ENCODE results near the gene SYT17.
A peak's percentile ranks its signal among the peaks of the same experiment; 100 is the strongest.
"Not testable (repeated sequence)": the region's sequence is repeated elsewhere in the genome, so short reads cannot be mapped to it uniquely, and the experiment has no call there.

SYT17 gene

GRCh38 chr16:19174478-19174877 is 6.4 kb downstream of the SYT17 start:
- DNase-seq, result no peak

DNA sequence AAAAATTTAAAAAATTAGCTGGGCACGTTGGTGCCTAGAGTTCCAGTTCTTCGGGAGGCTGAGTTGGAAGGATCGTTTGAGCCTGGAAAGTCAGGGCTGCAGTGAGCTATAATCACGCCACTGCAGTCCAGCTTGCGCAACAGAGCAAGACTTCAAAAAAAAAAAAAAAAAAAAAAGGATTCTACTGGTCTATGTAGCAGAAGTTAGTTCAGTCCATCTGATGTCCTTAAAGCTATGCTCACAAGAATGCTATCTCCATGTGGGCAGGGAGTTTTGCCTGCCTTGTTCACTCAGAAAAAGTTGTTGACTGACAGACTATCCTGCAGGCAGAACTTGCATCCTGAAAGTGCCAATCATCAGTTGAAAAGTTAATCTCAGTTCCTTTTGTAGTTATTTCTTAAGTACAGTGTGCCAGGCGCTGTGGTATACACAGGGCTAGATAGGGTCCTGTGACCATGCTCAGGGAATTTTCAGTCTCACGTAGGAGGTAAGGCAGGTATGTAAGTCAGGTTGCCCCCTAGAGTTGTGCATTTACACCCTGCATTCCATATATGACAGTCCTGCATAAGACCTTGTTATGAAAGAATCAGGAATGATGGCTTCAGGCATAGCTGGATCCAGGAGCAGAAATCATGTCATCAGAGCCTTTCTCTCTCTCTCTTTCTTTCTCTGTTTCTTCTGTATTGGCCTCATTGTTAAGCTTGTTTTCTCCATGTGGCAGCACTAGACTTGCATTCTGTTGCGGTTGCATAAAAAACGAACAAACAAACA is 7.6 kb downstream of the SYT17 start:
- DNase-seq, result no peak

GRCh38 chr16:19177111-19177739 is 9.2 kb downstream of the SYT17 start:
- DNase-seq, result no peak

DNA sequence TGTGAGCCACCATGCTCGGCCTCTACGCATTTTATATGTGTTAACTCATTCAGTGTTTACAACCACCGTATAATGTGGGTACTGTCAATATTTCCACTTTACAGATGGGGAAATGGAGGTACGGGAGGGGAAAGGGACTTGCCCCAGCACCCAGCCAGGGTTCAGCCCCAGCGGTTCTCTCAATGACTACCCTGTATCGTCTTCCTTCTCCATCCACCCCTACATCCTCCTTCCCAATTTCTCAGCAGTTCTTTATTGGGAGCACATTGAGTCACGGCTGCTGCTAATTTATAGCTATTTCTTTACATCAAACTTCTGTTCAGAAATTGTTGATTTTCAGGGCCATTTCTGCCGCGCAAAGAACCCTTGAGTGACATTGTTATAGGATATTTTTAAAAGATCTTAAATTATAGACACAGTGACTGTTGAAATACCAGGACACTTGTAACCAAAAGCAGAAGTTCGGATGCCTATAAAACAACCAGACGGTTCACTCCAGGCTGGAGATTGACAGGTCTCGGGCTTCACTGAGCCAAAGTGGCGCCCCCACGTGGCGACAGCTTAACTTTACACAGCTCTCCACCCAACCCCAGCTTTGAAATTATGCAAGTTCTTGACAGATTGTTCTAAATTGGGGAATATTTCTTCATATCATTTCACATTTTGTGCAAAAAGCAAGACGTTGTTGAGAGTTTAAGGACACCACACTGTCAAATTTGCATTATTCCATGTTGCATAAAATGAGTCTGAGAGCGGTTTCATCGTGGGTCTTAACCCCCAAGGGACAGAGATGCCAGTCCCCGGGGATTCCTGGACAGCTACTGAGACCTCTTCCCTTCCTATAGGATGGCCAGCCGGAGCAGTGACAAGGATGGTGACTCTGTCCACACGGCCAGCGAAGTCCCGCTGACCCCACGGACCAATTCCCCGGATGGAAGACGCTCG is 11.8 kb downstream of the SYT17 start:
- peak; percentile 4 for DNase-seq

DNA sequence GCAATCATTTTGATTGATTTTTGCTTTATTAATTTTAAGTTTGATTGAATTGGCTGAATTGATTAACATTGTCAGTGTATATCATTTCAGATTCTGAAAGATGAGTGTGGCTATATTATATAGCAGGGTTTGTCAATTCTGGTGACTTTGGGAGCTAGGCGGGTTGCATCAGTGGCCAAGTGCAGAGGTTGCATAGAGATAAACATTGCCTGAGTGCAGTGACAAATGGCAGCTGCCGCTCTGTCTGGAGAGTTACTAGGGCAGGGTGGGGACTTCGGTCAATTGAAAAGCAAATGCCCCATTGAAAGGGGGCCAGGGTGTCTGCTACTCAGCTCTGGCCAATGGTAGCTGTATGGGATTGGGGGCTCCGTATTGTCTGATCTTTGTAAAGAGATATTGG is 12.7 kb downstream of the SYT17 start:
- DNase-seq, result no peak

DNA sequence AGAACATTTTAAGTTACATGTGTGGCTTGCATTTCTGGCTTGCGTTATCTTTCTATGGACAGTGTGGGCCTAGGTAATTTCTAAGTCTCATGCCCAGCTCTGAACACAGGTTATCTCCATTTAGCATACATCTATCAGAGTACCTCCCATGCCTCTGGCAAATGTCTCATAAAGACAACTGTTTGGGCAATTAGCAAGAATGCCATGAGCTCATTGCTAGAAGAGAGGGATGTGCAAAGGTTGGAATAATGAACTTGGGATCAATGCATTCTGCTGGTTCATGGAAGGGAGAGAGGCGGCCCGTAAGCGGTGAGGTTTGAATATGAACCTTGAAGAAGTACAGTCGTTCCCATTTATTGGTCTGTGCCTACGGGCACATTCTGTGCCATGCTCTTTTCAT is 14.4 kb downstream of the SYT17 start:
- DNase-seq, result no peak

DNA sequence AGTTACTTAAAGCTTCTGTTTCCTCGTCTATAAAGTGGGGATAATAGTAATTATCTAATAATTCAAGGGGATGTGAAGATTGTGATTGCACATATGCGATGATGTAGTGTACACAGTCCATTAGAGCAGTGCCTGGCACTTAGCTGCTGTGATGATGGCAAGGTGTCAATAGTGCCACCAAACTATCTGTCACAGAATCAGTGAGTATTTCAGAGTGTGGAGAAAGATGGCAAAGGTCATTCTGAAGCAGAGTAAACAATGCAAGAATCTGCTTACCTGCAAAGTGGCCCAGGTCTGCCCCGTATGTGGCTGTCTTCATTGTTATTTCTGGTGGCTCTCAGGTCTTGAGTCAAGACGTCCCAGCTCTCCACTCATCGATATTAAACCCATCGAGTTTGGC is 15.1 kb downstream of the SYT17 start:
- DNase-seq, result no peak

- no peak for DNase-seq
Measured at GRCh38 chr16:19184823-19185509, 16.9 kb downstream of the SYT17 start.

DNA sequence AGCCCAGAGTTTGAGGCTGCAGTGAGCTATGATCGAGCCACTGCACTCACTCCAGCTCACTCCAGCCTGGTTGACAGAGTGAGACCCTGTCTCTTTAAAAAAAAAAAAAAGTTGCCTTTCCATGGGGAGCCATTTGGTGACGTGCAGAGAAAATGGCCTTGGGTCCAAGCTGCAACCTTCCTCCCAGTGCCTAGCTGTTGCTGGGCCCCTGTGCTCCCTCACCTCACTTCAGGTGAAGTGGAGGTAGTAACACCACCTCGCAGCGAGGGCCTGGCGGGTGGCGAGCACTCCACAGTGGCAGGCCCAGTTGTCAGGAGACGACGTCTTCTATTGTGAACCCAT is 17.4 kb downstream of the SYT17 start:
- DNase-seq, result no peak

DNA sequence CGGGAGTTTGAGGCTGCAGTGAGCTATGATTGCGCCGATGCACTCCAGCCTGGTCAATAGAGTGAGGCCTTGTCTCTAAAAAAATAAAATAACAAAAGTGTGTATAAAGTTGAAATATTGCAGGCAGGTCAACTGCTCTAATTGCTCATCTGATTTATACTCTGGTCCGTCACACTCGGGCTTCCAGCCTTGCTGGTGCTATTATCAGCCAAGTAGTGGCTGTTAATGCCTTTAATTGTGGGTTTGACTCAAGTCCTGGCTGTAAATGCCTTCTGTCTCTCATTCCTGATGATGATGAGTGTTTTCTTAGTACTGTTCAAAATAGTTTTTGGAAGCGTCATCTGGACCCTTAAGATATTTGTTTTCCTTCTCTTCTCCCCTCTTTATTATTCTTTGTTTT is 18.4 kb downstream of the SYT17 start:
- no peak for DNase-seq

- DNase-seq, result not testable (repeated sequence)
Measured at GRCh38 chr16:19187961-19188360, 19.9 kb downstream of the SYT17 start.

DNA sequence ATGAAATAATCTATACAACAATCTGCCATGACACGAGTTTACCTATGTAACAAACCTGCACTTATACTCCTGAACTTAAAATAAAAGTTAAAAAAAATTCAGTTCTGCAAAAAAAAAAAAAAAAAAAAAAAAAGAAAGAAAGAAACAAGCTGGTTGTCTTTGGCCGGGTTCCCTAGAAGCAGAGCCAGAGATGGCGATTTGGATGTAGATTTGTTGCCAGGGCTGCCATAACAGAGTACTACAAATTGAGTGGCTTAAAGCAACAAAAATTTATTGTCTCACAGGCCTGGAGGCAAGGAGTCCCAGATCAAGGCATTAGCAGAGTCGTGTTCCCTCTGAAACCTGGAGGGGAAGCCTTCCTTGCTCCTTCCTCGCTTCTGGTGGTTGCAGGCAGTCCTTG is 20.4 kb downstream of the SYT17 start:
- no peak for DNase-seq

DNA sequence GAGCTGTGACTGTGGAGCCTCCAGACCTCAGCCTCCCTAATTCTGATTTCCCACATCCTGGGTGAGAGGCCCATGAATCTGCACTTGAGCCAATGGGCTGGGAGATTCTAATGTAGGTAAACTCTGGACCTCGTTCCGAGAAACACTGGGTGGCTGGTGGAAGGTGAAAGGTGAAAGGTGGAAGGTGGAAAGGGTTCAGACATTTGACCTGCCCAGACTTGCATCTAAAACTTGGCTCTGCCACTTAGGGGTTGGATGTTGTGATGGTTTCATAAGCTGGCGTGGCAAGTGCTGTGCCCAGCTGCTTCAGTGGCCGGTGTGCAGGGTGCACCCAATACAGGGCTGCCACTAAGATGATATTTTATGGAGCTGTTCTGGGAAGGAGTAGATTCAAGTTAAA is 24.8 kb downstream of the SYT17 start:
- no peak for DNase-seq

DNA sequence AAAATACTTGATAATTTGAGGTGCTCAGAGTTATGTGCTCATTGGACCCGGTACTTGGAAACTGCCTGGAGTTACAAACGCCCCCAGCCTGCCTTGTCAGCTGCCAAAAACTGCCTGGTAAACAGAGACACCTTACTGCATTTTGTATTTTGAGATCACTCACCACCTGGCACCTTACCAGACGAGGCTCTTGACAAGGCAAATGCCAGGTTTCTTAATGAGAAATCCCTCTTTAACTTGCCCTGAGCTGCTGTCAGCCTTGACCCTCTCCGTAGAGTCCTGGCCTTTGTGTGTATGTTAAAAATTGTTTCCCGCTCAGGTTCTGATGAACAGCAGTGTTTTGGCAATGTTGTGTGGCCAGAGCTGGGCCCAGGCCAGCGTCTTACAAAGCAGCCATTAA is 28.8 kb downstream of the SYT17 start:
- DNase-seq, result no peak

- DNase-seq, result no peak
Measured at GRCh38 chr16:19203374-19203966, 35.4 kb downstream of the SYT17 start.

DNA sequence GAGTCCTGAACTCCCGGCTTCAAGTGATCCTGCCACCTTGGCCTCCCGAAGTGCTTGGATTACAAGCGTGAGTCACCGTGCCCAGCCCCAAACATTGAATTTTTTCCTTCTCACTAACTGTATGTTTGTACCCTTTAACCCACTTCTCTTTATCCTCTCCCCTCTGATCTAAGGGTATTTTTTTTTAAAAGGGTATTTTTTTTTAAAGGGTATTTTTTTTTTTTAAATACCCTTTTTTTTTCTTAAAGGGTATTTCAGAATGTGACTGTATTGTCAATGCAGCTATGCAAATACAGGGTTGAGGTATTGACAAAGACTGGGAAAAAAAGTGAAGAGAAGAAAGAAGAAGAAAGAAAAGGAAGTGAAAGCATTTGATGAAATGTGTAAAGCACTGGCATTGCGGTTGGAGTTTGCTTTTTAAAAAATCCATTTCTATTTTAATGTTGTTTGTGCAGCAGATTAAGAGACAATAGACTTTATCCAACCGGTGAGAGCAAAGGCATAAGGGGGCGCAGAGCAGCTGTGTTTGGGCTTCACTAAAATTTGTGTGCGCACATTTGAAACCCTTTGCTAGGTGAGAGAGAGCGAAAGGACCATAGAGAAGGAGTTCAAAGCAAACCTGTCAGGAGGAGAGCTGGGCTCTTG is 42.4 kb downstream of the SYT17 start:
- no peak for DNase-seq

- no peak for DNase-seq
Measured at GRCh38 chr16:19210968-19211367, 42.9 kb downstream of the SYT17 start.

GRCh38 chr16:19212059-19212458 is 44.0 kb downstream of the SYT17 start:
- no peak for DNase-seq

DNA sequence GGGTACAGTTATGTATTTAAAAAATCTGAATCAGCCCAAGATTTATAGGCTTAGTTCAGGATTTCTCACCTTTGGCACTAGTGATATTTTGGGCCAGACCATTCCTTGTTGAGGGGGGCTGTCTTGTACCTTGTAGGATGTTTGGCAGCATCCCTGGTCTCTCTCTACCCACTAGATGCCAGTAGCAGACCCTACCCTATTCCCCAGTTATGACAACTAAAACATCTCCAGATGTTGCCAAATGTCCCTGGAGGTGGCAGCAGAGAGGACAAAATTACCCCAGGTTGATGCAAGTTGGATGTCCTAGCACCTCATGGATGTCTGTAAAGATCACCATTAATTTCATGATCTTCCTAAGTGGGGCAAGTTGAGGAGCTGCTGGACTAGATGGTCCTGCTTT is 45.8 kb downstream of the SYT17 start:
- no peak for DNase-seq

GRCh38 chr16:19215705-19216104 is 47.7 kb downstream of the SYT17 start:
- DNase-seq, result no peak

- DNase-seq, result no peak
Measured at GRCh38 chr16:19218581-19218980, 50.5 kb downstream of the SYT17 start.

DNA sequence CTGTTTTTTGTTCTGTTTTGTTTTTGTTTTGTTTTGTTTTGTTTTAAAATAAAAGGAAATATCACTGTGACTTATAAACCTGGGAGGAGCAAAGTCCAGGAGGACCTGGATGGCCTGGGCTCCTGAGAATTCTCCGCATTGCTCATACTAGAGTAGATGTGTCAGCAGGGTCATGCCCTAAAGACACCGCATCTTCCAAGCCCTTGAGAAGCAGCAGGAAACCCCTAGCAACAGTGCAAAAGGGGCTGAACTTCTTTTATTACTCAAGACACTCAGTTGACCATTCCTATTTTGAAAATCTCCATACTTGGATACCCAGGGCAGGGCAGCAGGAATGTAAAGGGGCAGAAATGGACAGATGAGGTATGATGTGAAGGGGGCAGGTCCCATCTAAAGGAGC is 51.8 kb downstream of the SYT17 start:
- no peak for DNase-seq

Measured in T-helper 9 cell (primary cell).